ENCODE measurements around the gene MLH3. TPM values are rescaled to one million over a fixed set of nuclear protein-coding genes. Genes with fewer than 3 reads are reported as not detected.

MLH3 gene
- total and polyA plus RNA-seq, 2 donors (not counting 3 experiments of a cell fraction or from before 2014, with no cell fraction given), result 4.8 to 16.5 TPM

GRCh38 chr14:75067212-75067611 lies 15.9 kb upstream of the MLH3 start:
- Histone ChIP-seq H3K9me3 (replicated peaks; ENCODE audit: control insufficient read depth, insufficient read depth, low read length) (no peaks in the 10 kb centered on the region), H3K4me2 (ENCODE audit: insufficient read depth, low read length) (no peak overlapping the region), H3K27me3 (ENCODE audit: control insufficient read depth in 2 of 2, insufficient read depth in 2 of 2, low read length in 2 of 2) (no peaks in the 10 kb centered on the region), H3K36me3 (ENCODE audit: control insufficient read depth in 2 of 2, extremely low read depth in 1 of 2, insufficient read depth in 2 of 2, low read length in 2 of 2) (no peaks in the 10 kb centered on the region), H3K4me1 (ENCODE audit: control insufficient read depth, extremely low read depth, insufficient read depth, low read length) (peaks cover 27% of the 10 kb centered on the region), H3K9ac (replicated peaks; ENCODE audit: extremely low read depth, insufficient read depth, low read length) (no peak overlapping the region), H3K27ac (ENCODE audit: insufficient read depth, low read depth, low read length) (no peak overlapping the region), H4K20me1 (replicated peaks; ENCODE audit: control insufficient read depth, extremely low read depth, insufficient read depth, low read length) (no peaks in the 10 kb centered on the region), H3K4me3 (replicated peaks in 1 of 3; ENCODE audit: insufficient read depth in 1 of 3, low read depth in 1 of 3, low read length in 3 of 3) (no peak overlapping the region), H2AFZ (ENCODE audit: low read depth, low read length) (no peak overlapping the region), H3K79me2 (ENCODE audit: control insufficient read depth, insufficient read depth, low read length) (peaks cover 15% of the 10 kb centered on the region), H3K9me1 (replicated peaks; ENCODE audit: control insufficient read depth, extremely low read depth, insufficient read depth, low read length) (no peaks in the 10 kb centered on the region)
- CTCF ChIA-PET, result interaction anchor here (0.9 kb wide), 2 partner anchors 17 to 21 kb away, joined by 3 to 4 read pairs; no protein-coding TSS in a partner anchor
- DNase-seq (ENCODE audit: low read depth, low spot score) (no peak), FAIRE-seq (no peak)
- dilution Hi-C loops (cut with MboI; ENCODE audit: extremely low pct_ligation_motif_present, low sequenced_read_pairs) (no loop called here), intact Hi-C loops (cut with micrococcal nuclease) (loop anchor here (5.0 kb wide), 1 partner anchor 65 kb away; the partner anchor contains the start of gene EIF2B2)
- no peak for TF ChIP-seq CTCF (IDR thresholded peaks at IDR 0.05; ENCODE audit: extremely low read depth in 1 of 2, insufficient read depth in 1 of 2, low read depth in 1 of 2, low read length in 2 of 2)
- no peak for TF ChIP-seq FOS (IDR thresholded peaks at IDR 0.05; ENCODE audit: borderline replicate concordance, insufficient read depth, low read length)
- no peak for TF ChIP-seq MAX (IDR thresholded peaks at IDR 0.05; ENCODE audit: insufficient read depth, insufficient read length)
- TF ChIP-seq EZH2 (IDR thresholded peaks at IDR 0.05; ENCODE audit: borderline replicate concordance, low read depth, low read length, severe bottlenecking), result no peak
- TF ChIP-seq JUN (IDR thresholded peaks at IDR 0.05; ENCODE audit: borderline replicate concordance, insufficient read depth, insufficient read length, low read depth), result no peak
- BruUV-seq (replicated peaks), result no TSS peak
- POLR2A ChIA-PET, result no interaction called here

Measured in endothelial cell of umbilical vein (primary cell).